ENCODE results near the gene CSDE1. TPM values are rescaled to one million over a fixed set of nuclear protein-coding genes. Genes with fewer than 3 reads are reported as not detected.

CSDE1 gene
- total RNA-seq, 2 experiments from 2014 or later, result 458 to 553 TPM

- Mint-ChIP-seq H3K27me3 (no peaks in the 10 kb centered on the region), H3K36me3 (ENCODE audit: low read depth) (peaks cover 14% of the 10 kb centered on the region), H3K4me1 (peaks cover 2% of the 10 kb centered on the region), H3K4me3 (no peak overlapping the region), H3K27ac (no peak overlapping the region), H3K9me3 (ENCODE audit: low read depth) (no peaks in the 10 kb centered on the region)
- ATAC-seq (no peak), DNase-seq (no peak)
- intact Hi-C loops (cut with DNase I, micrococcal nuclease), result no loop called here
- CTCF ChIA-PET, result interaction anchor here (0.6 to 1.2 kb wide), 5 partner anchors 10 to 44 kb away, joined by 3 to 4 read pairs (median 3); no protein-coding TSS in a partner anchor
- POLR2A ChIA-PET, result no interaction called here
These were observed 55.0 kb downstream of the CSDE1 start for GRCh38 chr1:114702737-114703136.

- intact Hi-C loops (cut with DNase I, micrococcal nuclease), result no loop called here
- Mint-ChIP-seq H3K27me3 (peaks cover 2% of the 10 kb centered on the region), H3K36me3 (ENCODE audit: low read depth) (peaks cover 6% of the 10 kb centered on the region), H3K4me1 (no peaks in the 10 kb centered on the region), H3K27ac (no peak overlapping the region), H3K9me3 (ENCODE audit: low read depth) (no peaks in the 10 kb centered on the region), H3K4me3 (no peak overlapping the region)
- POLR2A ChIA-PET, result interaction anchor here (0.5 kb wide), 1 partner anchor 1723 kb away, joined by 3 read pairs; no protein-coding TSS in a partner anchor
- no peak for ATAC-seq
- no peak for DNase-seq
- CTCF ChIA-PET, result interaction anchor here (0.6 to 1.1 kb wide), 3 partner anchors 9 to 45 kb away, joined by 3 to 4 read pairs (median 3); no protein-coding TSS in a partner anchor
These were observed 55.9 kb downstream of the CSDE1 start for GRCh38 chr1:114701931-114702330.

- intact Hi-C loops (cut with DNase I, micrococcal nuclease), result no loop called here
- POLR2A ChIA-PET, result interaction anchor here (0.6 kb wide), 1 partner anchor 1004 kb away, joined by 3 read pairs; no protein-coding TSS in a partner anchor
- Mint-ChIP-seq H3K9me3 (ENCODE audit: low read depth) (no peaks in the 10 kb centered on the region), H3K27me3 (peaks cover 5% of the 10 kb centered on the region), H3K27ac (no peak overlapping the region), H3K4me1 (no peaks in the 10 kb centered on the region), H3K36me3 (ENCODE audit: low read depth) (no peaks in the 10 kb centered on the region), H3K4me3 (no peak overlapping the region)
- DNase-seq, result no peak
- ATAC-seq, result no peak
- CTCF ChIA-PET, result interaction anchor here (0.6 kb wide), 1 partner anchor 99 kb away, joined by 3 read pairs; no protein-coding TSS in a partner anchor
These were observed 57.7 kb downstream of the CSDE1 start for GRCh38 chr1:114700036-114700600.

GRCh38 chr1:114696810-114697209 lies 61.0 kb downstream of the CSDE1 start:
- no peaks in the 10 kb centered on the region for H3K9me3 Mint-ChIP-seq (ENCODE audit: low read depth)
- intact Hi-C loops (cut with DNase I, micrococcal nuclease), result no loop called here
- H3K27ac Mint-ChIP-seq, result no peak overlapping the region
- no peaks in the 10 kb centered on the region for H3K4me1 Mint-ChIP-seq
- H3K27me3 Mint-ChIP-seq, result peaks cover 5% of the 10 kb centered on the region
- no peak overlapping the region for H3K4me3 Mint-ChIP-seq
- H3K36me3 Mint-ChIP-seq (ENCODE audit: low read depth), result no peaks in the 10 kb centered on the region
- DNase-seq (no peak), ATAC-seq (no peak)
- ChIA-PET POLR2A (no interaction called here), CTCF (no interaction called here)

- H3K4me1 Mint-ChIP-seq, result no peaks in the 10 kb centered on the region
- DNase-seq (no peak), ATAC-seq (no peak)
- H3K27ac Mint-ChIP-seq, result no peak within 1 kb of the TSS
- no peak within 1 kb of the TSS for H3K4me3 Mint-ChIP-seq
- ChIA-PET POLR2A (no interaction called here), CTCF (interaction anchor here (0.8 to 1.7 kb wide), 2 partner anchors 20 to 74 kb away, joined by 3 to 5 read pairs; partner anchors contain the start of gene NRAS)
- H3K36me3 Mint-ChIP-seq (ENCODE audit: low read depth), result no peaks in the 10 kb centered on the region
- no peaks in the 10 kb centered on the region for H3K9me3 Mint-ChIP-seq (ENCODE audit: low read depth)
- intact Hi-C loops (cut with DNase I, micrococcal nuclease), result no loop called here
- H3K27me3 Mint-ChIP-seq, result peaks cover 6% of the 10 kb centered on the region
These were observed 62.2 kb downstream of the CSDE1 start, which contains the start of gene AMPD1 for GRCh38 chr1:114695430-114696058. TSS of gene AMPD1 (minus strand) at chr1:114695546. CDS start at chr1:114695471, 75 bp downstream.

GRCh38 chr1:114694540-114695310 lies 63.1 kb downstream of the CSDE1 start:
- ChIA-PET CTCF (interaction anchor here (0.8 to 1.7 kb wide), 2 partner anchors 21 to 74 kb away, joined by 3 to 5 read pairs; partner anchors contain the start of gene NRAS), POLR2A (no interaction called here)
- peaks cover 7% of the 10 kb centered on the region for H3K27me3 Mint-ChIP-seq
- H3K4me3 Mint-ChIP-seq, result no peak overlapping the region
- no peaks in the 10 kb centered on the region for H3K9me3 Mint-ChIP-seq (ENCODE audit: low read depth)
- intact Hi-C loops (cut with DNase I, micrococcal nuclease), result no loop called here
- H3K27ac Mint-ChIP-seq, result no peak overlapping the region
- no peaks in the 10 kb centered on the region for H3K36me3 Mint-ChIP-seq (ENCODE audit: low read depth)
- DNase-seq (no peak), ATAC-seq (no peak)
- H3K4me1 Mint-ChIP-seq, result no peaks in the 10 kb centered on the region

- DNase-seq, result no peak
- ATAC-seq, result no peak
- H3K4me1 Mint-ChIP-seq, result no peaks in the 10 kb centered on the region
- CTCF ChIA-PET, result interaction anchor here (1.0 to 1.1 kb wide), 2 partner anchors 9 to 360 kb away, joined by 3 to 4 read pairs; no protein-coding TSS in a partner anchor
- intact Hi-C loops (cut with DNase I, micrococcal nuclease), result no loop called here
- no peak overlapping the region for H3K4me3 Mint-ChIP-seq
- H3K9me3 Mint-ChIP-seq (ENCODE audit: low read depth), result no peaks in the 10 kb centered on the region
- H3K27me3 Mint-ChIP-seq, result peaks cover 13% of the 10 kb centered on the region
- POLR2A ChIA-PET, result interaction anchor here (0.9 kb wide), 1 partner anchor 23 kb away, joined by 4 read pairs; the partner anchor contains the start of gene DENND2C
- H3K36me3 Mint-ChIP-seq (ENCODE audit: low read depth), result no peaks in the 10 kb centered on the region
- no peak overlapping the region for H3K27ac Mint-ChIP-seq
These were observed 64.8 kb downstream of the CSDE1 start for GRCh38 chr1:114692947-114693346.

GRCh38 chr1:114691061-114691460 lies 66.7 kb downstream of the CSDE1 start:
- H3K4me3 Mint-ChIP-seq, result no peak overlapping the region
- H3K27me3 Mint-ChIP-seq, result peaks cover 22% of the 10 kb centered on the region
- ChIA-PET POLR2A (no interaction called here), CTCF (interaction anchor here (0.6 kb wide), 1 partner anchor 33 kb away, joined by 3 read pairs; no protein-coding TSS in a partner anchor)
- no peak overlapping the region for H3K27ac Mint-ChIP-seq
- intact Hi-C loops (cut with DNase I, micrococcal nuclease), result no loop called here
- H3K4me1 Mint-ChIP-seq, result no peaks in the 10 kb centered on the region
- ATAC-seq, result no peak
- H3K9me3 Mint-ChIP-seq (ENCODE audit: low read depth), result no peaks in the 10 kb centered on the region
- no peaks in the 10 kb centered on the region for H3K36me3 Mint-ChIP-seq (ENCODE audit: low read depth)
- no peak for DNase-seq

- Mint-ChIP-seq H3K27me3 (peaks cover 25% of the 10 kb centered on the region), H3K36me3 (ENCODE audit: low read depth) (no peaks in the 10 kb centered on the region), H3K27ac (no peak overlapping the region), H3K9me3 (ENCODE audit: low read depth) (no peaks in the 10 kb centered on the region), H3K4me1 (no peaks in the 10 kb centered on the region), H3K4me3 (no peak overlapping the region)
- DNase-seq, result no peak
- CTCF ChIA-PET, result interaction anchor here (1.2 kb wide), 1 partner anchor 14 kb away, joined by 3 read pairs; no protein-coding TSS in a partner anchor
- ATAC-seq, result no peak
- intact Hi-C loops (cut with DNase I, micrococcal nuclease), result no loop called here
- POLR2A ChIA-PET, result no interaction called here
These were observed 67.6 kb downstream of the CSDE1 start for GRCh38 chr1:114690148-114690547.

- Mint-ChIP-seq H3K27ac (no peak overlapping the region), H3K9me3 (ENCODE audit: low read depth) (no peaks in the 10 kb centered on the region), H3K4me3 (no peak overlapping the region), H3K36me3 (ENCODE audit: low read depth) (no peaks in the 10 kb centered on the region), H3K27me3 (peaks cover 32% of the 10 kb centered on the region), H3K4me1 (no peaks in the 10 kb centered on the region)
- ATAC-seq (no peak), DNase-seq (no peak)
- ChIA-PET CTCF (no interaction called here), POLR2A (no interaction called here)
- intact Hi-C loops (cut with DNase I, micrococcal nuclease), result no loop called here
These were observed 69.3 kb downstream of the CSDE1 start for GRCh38 chr1:114688526-114688925.

- no peaks in the 10 kb centered on the region for H3K9me3 Mint-ChIP-seq (ENCODE audit: low read depth)
- POLR2A ChIA-PET, result no interaction called here
- intact Hi-C loops (cut with DNase I, micrococcal nuclease), result no loop called here
- no peaks in the 10 kb centered on the region for H3K36me3 Mint-ChIP-seq (ENCODE audit: low read depth)
- DNase-seq, result no peak
- H3K27ac Mint-ChIP-seq, result no peak overlapping the region
- no peaks in the 10 kb centered on the region for H3K4me1 Mint-ChIP-seq
- peaks cover 36% of the 10 kb centered on the region for H3K27me3 Mint-ChIP-seq
- no peak overlapping the region for H3K4me3 Mint-ChIP-seq
- CTCF ChIA-PET, result no interaction called here
- ATAC-seq, result no peak
These were observed 71.9 kb downstream of the CSDE1 start for GRCh38 chr1:114685851-114686250.
